ENCODE data around the gene ZMAT5. TPM values are rescaled to one million over a fixed set of nuclear protein-coding genes. Genes with fewer than 3 reads are reported as not detected.

The ZMAT5 gene
- total RNA-seq, 1 donor from 2014 or later = 37.1 TPM

- no peaks in the 10 kb centered on the region for H3K36me3 ChIP-seq (ENCODE audit: control insufficient read depth, insufficient read depth, low read length)
- no peak for DNase-seq (ENCODE audit: low read depth)
- H3K27me3 ChIP-seq (ENCODE audit: control insufficient read depth, insufficient read depth, low read length) = peaks cover 33% of the 10 kb centered on the region
- TF ChIP-seq CTCF (IDR thresholded peaks at IDR 0.05; ENCODE audit: insufficient read depth, low read length, poor library complexity, severe bottlenecking) = no peak
- H3K4me3 ChIP-seq (ENCODE audit: low read depth, low read length) = no peak overlapping the region
Measured at GRCh38 chr22:29705651-29706050, 61.2 kb downstream of the ZMAT5 start.

DNA sequence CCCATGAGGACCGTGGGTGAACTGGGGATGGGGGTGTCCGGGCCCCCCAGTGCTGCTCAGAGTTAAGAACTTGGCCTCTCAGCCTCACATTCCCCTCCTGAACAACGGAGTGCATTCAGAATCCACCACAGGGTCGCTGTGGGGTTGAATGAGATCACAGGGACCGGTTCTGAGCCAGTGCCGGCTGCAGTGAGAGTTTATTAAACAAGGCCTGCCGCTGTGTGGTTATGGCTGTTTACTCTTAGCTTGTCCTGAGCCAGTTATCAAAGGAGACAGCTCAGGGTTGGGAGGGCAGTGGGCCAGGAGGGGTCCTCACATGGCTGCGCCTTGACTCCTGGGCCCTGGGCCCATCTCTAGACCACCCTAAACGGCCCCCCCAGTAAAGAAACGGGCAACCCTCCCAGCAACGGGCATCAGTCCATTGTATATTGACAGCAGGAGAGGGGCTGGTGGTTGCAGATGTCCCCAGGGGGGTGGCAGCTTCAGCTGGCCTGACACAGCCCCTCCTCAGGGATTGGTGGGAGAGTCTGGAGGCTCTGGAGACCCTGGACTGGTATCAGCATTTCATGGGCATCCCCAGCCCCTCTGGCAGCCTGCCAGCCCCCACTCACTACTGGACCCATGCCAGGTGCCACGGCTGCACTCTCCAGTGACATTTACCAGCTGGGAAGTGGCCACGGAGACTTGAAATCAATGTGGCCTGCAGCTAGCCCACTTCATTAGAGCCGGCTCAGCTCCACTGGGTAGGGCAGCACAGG, 62.1 kb downstream of the ZMAT5 start:
- H3K4me3 ChIP-seq (ENCODE audit: low read depth, low read length) = no peak overlapping the region
- DNase-seq (ENCODE audit: low read depth) = no peak
- H3K27me3 ChIP-seq (ENCODE audit: control insufficient read depth, insufficient read depth, low read length) = peaks cover 33% of the 10 kb centered on the region
- H3K36me3 ChIP-seq (ENCODE audit: control insufficient read depth, insufficient read depth, low read length) = no peaks in the 10 kb centered on the region
- no peak for TF ChIP-seq CTCF (IDR thresholded peaks at IDR 0.05; ENCODE audit: insufficient read depth, low read length, poor library complexity, severe bottlenecking)

GRCh38 chr22:29703569-29704195, 63.1 kb downstream of the ZMAT5 start:
- Histone ChIP-seq H3K4me3 (ENCODE audit: low read depth, low read length) (no peak overlapping the region), H3K27me3 (ENCODE audit: control insufficient read depth, insufficient read depth, low read length) (peaks cover 26% of the 10 kb centered on the region), H3K36me3 (ENCODE audit: control insufficient read depth, insufficient read depth, low read length) (no peaks in the 10 kb centered on the region)
- no peak for DNase-seq (ENCODE audit: low read depth)
- TF ChIP-seq CTCF (IDR thresholded peaks at IDR 0.05; ENCODE audit: insufficient read depth, low read length, poor library complexity, severe bottlenecking) = no peak

GRCh38 chr22:29702931-29703501, 63.8 kb downstream of the ZMAT5 start:
- Histone ChIP-seq H3K27me3 (ENCODE audit: control insufficient read depth, insufficient read depth, low read length) (peaks cover 23% of the 10 kb centered on the region), H3K4me3 (ENCODE audit: low read depth, low read length) (no peak overlapping the region), H3K36me3 (ENCODE audit: control insufficient read depth, insufficient read depth, low read length) (no peaks in the 10 kb centered on the region)
- TF ChIP-seq CTCF (IDR thresholded peaks at IDR 0.05; ENCODE audit: insufficient read depth, low read length, poor library complexity, severe bottlenecking) = no peak
- DNase-seq (ENCODE audit: low read depth) = no peak

GRCh38 chr22:29702000-29702930, 64.5 kb downstream of the ZMAT5 start:
- TF ChIP-seq CTCF (IDR thresholded peaks at IDR 0.05; ENCODE audit: insufficient read depth, low read length, poor library complexity, severe bottlenecking) = peak; percentile 16

More at GRCh38 chr22:29702000-29702930, 64.5 kb downstream of the ZMAT5 start:
- no peak for DNase-seq (ENCODE audit: low read depth)
- Histone ChIP-seq H3K4me3 (ENCODE audit: low read depth, low read length) (no peak overlapping the region), H3K36me3 (ENCODE audit: control insufficient read depth, insufficient read depth, low read length) (no peaks in the 10 kb centered on the region), H3K27me3 (ENCODE audit: control insufficient read depth, insufficient read depth, low read length) (peaks cover 19% of the 10 kb centered on the region)

All from kidney epithelial cell (primary cell).